ENCODE measurements around the gene AMPH. TPM values are rescaled to one million over a fixed set of nuclear protein-coding genes. Genes with fewer than 3 reads are reported as not detected.
A peak's percentile ranks its signal among the peaks of the same experiment; 100 is the strongest.

AMPH gene
- total RNA-seq, 1 donor from 2014 or later = 1.8 TPM

GRCh38 chr7:38461887-38462286 is 169.3 kb downstream of the AMPH start:
- Mint-ChIP-seq H3K9me3 (ENCODE audit: low read depth) (peaks cover 11% of the 10 kb centered on the region), H3K4me1 (ENCODE audit: low read depth) (no peaks in the 10 kb centered on the region)

DNA sequence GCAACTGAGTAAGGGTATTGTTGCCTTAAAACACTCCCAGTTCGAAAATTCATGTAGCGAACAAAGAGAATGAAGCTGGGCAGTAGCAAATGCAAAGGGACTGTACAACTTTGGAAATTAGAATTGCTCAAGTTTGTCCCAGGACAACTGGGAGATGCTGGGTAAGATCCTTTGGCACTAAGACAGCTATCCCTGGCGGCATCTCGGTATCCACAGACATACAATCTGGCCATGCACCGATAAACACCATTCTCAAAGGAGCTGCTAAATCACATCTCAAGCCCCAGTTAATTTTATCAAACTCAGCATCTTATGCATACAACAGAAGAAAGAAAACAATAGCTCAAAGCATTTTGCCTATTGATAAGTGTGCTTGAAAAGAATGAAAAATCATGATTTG is 177.3 kb downstream of the AMPH start:
- Mint-ChIP-seq H3K27me3 (no peaks in the 10 kb centered on the region), H3K36me3 (ENCODE audit: insufficient read depth) (no peaks in the 10 kb centered on the region), H3K27ac (no peak overlapping the region), H3K4me3 (ENCODE audit: low read depth) (no peak overlapping the region), H3K9me3 (ENCODE audit: low read depth) (peaks cover 8% of the 10 kb centered on the region), H3K4me1 (ENCODE audit: low read depth) (no peaks in the 10 kb centered on the region)
- no peak for TF ChIP-seq CTCF (IDR thresholded peaks at IDR 0.05; ENCODE audit: unreplicated experiment)
- DNase-seq (ENCODE audit: low spot score, unreplicated experiment) = no peak

More at GRCh38 chr7:38461887-38462286, 169.3 kb downstream of the AMPH start:
- no peak for TF ChIP-seq CTCF (IDR thresholded peaks at IDR 0.05; ENCODE audit: unreplicated experiment)
- Mint-ChIP-seq H3K36me3 (ENCODE audit: insufficient read depth) (no peaks in the 10 kb centered on the region), H3K4me3 (ENCODE audit: low read depth) (no peak overlapping the region), H3K27ac (no peak overlapping the region), H3K27me3 (no peaks in the 10 kb centered on the region)
- no peak for DNase-seq (ENCODE audit: low spot score, unreplicated experiment)

- no peak overlapping the region for H3K27ac Mint-ChIP-seq
- H3K4me1 Mint-ChIP-seq (ENCODE audit: low read depth) = no peaks in the 10 kb centered on the region
- no peak for TF ChIP-seq CTCF (IDR thresholded peaks at IDR 0.05; ENCODE audit: unreplicated experiment)
- no peaks in the 10 kb centered on the region for H3K36me3 Mint-ChIP-seq (ENCODE audit: insufficient read depth)
- peaks cover 2% of the 10 kb centered on the region for H3K9me3 Mint-ChIP-seq (ENCODE audit: low read depth)
- DNase-seq (ENCODE audit: low spot score, unreplicated experiment) = no peak
- H3K4me3 Mint-ChIP-seq (ENCODE audit: low read depth) = no peak overlapping the region
- no peaks in the 10 kb centered on the region for H3K27me3 Mint-ChIP-seq
Observed at GRCh38 chr7:38453168-38453567, 178.0 kb downstream of the AMPH start.

GRCh38 chr7:38452681-38453108 is 178.5 kb downstream of the AMPH start:
- H3K9me3 Mint-ChIP-seq (ENCODE audit: low read depth) = no peaks in the 10 kb centered on the region
- no peak overlapping the region for H3K27ac Mint-ChIP-seq
- no peak for DNase-seq (ENCODE audit: low spot score, unreplicated experiment)
- H3K4me3 Mint-ChIP-seq (ENCODE audit: low read depth) = no peak overlapping the region
- H3K36me3 Mint-ChIP-seq (ENCODE audit: insufficient read depth) = no peaks in the 10 kb centered on the region
- no peaks in the 10 kb centered on the region for H3K4me1 Mint-ChIP-seq (ENCODE audit: low read depth)
- no peak for TF ChIP-seq CTCF (IDR thresholded peaks at IDR 0.05; ENCODE audit: unreplicated experiment)
- H3K27me3 Mint-ChIP-seq = no peaks in the 10 kb centered on the region

DNA sequence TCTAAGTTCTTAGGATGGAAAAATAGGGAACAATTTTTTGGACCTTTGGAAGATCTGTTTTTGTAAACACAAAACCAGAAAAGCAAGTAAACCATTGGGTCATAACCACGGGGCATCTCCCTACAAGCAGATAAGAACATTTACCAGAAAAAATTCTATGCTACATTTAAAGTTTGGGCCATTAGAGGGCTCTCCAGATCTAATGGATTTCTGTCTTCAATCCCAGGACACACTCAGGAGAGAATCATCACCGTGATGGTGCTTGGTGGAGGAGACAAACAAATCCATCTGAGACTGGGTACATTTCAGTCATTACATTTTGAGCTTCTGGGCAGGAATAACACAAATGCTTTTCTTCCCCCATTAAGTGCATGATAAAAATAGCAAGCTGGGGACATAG is 179.3 kb downstream of the AMPH start:
- Mint-ChIP-seq H3K4me1 (ENCODE audit: low read depth) (no peaks in the 10 kb centered on the region), H3K27me3 (no peaks in the 10 kb centered on the region), H3K27ac (no peak overlapping the region), H3K4me3 (ENCODE audit: low read depth) (no peak overlapping the region), H3K9me3 (ENCODE audit: low read depth) (no peaks in the 10 kb centered on the region), H3K36me3 (ENCODE audit: insufficient read depth) (no peaks in the 10 kb centered on the region)
- TF ChIP-seq CTCF (IDR thresholded peaks at IDR 0.05; ENCODE audit: unreplicated experiment) = peak; percentile 16
- DNase-seq (ENCODE audit: low spot score, unreplicated experiment) = no peak

Data from progenitor cell of endocrine pancreas (in vitro differentiated cells).